Measurements from ENCODE around the gene SPOCK1.

SPOCK1 gene

GRCh38 chr5:137462816-137463520 lies 36.2 kb downstream of the SPOCK1 start:
- no peak overlapping the region for H3K27ac ChIP-seq
- TF ChIP-seq CTCF (IDR thresholded peaks at IDR 0.05), result no peak
- no peak overlapping the region for H3K4me3 ChIP-seq
- DNase-seq (ENCODE audit: low spot score), result no peak

- Histone ChIP-seq H3K4me3 (no peak overlapping the region), H3K27ac (no peak overlapping the region)
- no peak for DNase-seq (ENCODE audit: low spot score)
- no peak for TF ChIP-seq CTCF (IDR thresholded peaks at IDR 0.05)
These were observed 36.9 kb downstream of the SPOCK1 start for GRCh38 chr5:137462265-137462590.

- Histone ChIP-seq H3K4me3 (no peak overlapping the region), H3K27ac (no peak overlapping the region)
- TF ChIP-seq CTCF (IDR thresholded peaks at IDR 0.05), result no peak
- no peak for DNase-seq (ENCODE audit: low spot score)
These were observed 37.5 kb downstream of the SPOCK1 start for GRCh38 chr5:137461391-137462264.

- Histone ChIP-seq H3K4me3 (no peak overlapping the region), H3K27ac (no peak overlapping the region)
- no peak for TF ChIP-seq CTCF (IDR thresholded peaks at IDR 0.05)
- DNase-seq (ENCODE audit: low spot score), result no peak
These were observed 44.5 kb downstream of the SPOCK1 start for GRCh38 chr5:137454671-137455070.

- TF ChIP-seq CTCF (IDR thresholded peaks at IDR 0.05), result no peak
- DNase-seq (ENCODE audit: low spot score), result no peak
- H3K4me3 ChIP-seq, result no peak overlapping the region
- H3K27ac ChIP-seq, result no peak overlapping the region
These were observed 45.5 kb downstream of the SPOCK1 start for GRCh38 chr5:137453483-137454080.

GRCh38 chr5:137450759-137451158 lies 48.4 kb downstream of the SPOCK1 start:
- no peak for TF ChIP-seq CTCF (IDR thresholded peaks at IDR 0.05)
- DNase-seq (ENCODE audit: low spot score), result no peak
- Histone ChIP-seq H3K4me3 (no peak overlapping the region), H3K27ac (no peak overlapping the region)
